ENCODE measurements around the gene RSPH1. TPM values are rescaled to one million over a fixed set of nuclear protein-coding genes. Genes with fewer than 3 reads are reported as not detected.

RSPH1 gene
- total RNA-seq, 1 experiment from 2014 or later: 0.31 TPM

DNA sequence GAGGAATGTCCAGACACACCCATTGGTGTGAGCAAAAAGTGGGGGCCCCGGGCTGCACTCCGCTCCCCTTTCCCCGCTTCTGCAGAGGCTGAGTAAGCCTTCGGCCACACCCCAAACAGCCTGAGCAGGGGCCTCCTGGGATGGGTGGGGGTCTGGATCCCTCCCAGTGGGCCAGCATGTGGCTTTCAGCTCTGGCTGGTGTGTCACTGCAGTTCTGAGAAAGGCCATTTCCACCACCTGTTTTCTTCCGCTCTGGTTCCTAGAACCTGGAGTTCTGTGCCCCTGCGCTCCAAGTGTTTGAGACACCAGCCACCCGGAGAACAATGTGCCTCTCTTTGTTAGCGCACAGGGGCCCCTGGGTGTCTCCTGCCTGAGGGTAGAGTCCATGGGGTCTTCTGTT lies 48.5 kb upstream of the RSPH1 start:
- Mint-ChIP-seq H3K9me3 (no peaks in the 10 kb centered on the region), H3K27ac (peak overlapping the region in 1 of 3 experiments; percentile 18; a peak in 1 of 7 replicates), H3K36me3 (ENCODE audit: insufficient read depth in 1 of 3, low read depth in 3 of 3) (peaks cover 15 to 78% (median 54%) of the 10 kb centered on the region in 3 experiments; a peak in 6 of 7 replicates)

More for the DNA sequence above, 48.5 kb upstream of the RSPH1 start:
- Histone ChIP-seq H3K4me1 (ENCODE audit: insufficient read depth, low read length) (no peaks in the 10 kb centered on the region), H3K27me3 (ENCODE audit: insufficient read depth, low read length) (no peaks in the 10 kb centered on the region), H3K4ac (ENCODE audit: low read depth, low read length) (no peak overlapping the region), H2BK120ac (ENCODE audit: low read depth, low read length, poor library complexity, severe bottlenecking) (no peak overlapping the region), H4K5ac (ENCODE audit: insufficient read length, low read depth, low read length) (no peak overlapping the region), H3K27ac (ENCODE audit: insufficient read length, low read depth, low read length) (no peak overlapping the region), H3K79me1 (ENCODE audit: insufficient read depth, low read depth, low read length, poor library complexity, severe bottlenecking) (no peaks in the 10 kb centered on the region), H3K23ac (ENCODE audit: insufficient read length, low read depth, low read length) (no peak overlapping the region), H3K56ac (ENCODE audit: insufficient read length, low read depth, low read length) (no peak overlapping the region), H2BK20ac (ENCODE audit: low read depth, low read length, poor library complexity, severe bottlenecking) (no peak overlapping the region), H3K79me2 (ENCODE audit: insufficient read depth, low read length) (no peaks in the 10 kb centered on the region), H2BK12ac (ENCODE audit: insufficient read length, low read depth, low read length) (no peak overlapping the region), H2BK5ac (ENCODE audit: insufficient read length, low read length) (no peak overlapping the region), H2BK15ac (ENCODE audit: low read depth, low read length) (no peak overlapping the region), H3K18ac (ENCODE audit: insufficient read length, low read depth, low read length) (no peak overlapping the region), H4K91ac (ENCODE audit: insufficient read length, low read depth, low read length) (no peak overlapping the region), H2AFZ (ENCODE audit: low read length) (no peak overlapping the region), H4K8ac (replicated peaks; ENCODE audit: insufficient read length, low read depth, low read length) (no peak overlapping the region), H3K9ac (ENCODE audit: extremely low read depth, insufficient read length, low read length) (no peak overlapping the region), H3K4me2 (ENCODE audit: insufficient read depth, insufficient read length, low read length) (no peak overlapping the region), H3T11ph (ENCODE audit: low read length) (no peak overlapping the region), H2AK5ac (ENCODE audit: insufficient read length, low read length) (no peak overlapping the region), H3K14ac (ENCODE audit: insufficient read depth, low read length) (no peak overlapping the region), H3K23me2 (ENCODE audit: insufficient read length, low read depth, low read length, poor library complexity, severe bottlenecking) (no peaks in the 10 kb centered on the region), H3K9me3 (ENCODE audit: control insufficient read depth, low read depth, low read length) (no peaks in the 10 kb centered on the region), H4K20me1 (ENCODE audit: control insufficient read depth, insufficient read depth, insufficient read length) (no peaks in the 10 kb centered on the region)
- no peak overlapping the region for H3K4me3 Mint-ChIP-seq
- no peaks in the 10 kb centered on the region for H3K27me3 Mint-ChIP-seq (ENCODE audit: low read depth)
- peaks cover 22 to 23% of the 10 kb centered on the region in 2 experiments for H3K4me1 Mint-ChIP-seq
- TF ChIP-seq, protein P1, sequence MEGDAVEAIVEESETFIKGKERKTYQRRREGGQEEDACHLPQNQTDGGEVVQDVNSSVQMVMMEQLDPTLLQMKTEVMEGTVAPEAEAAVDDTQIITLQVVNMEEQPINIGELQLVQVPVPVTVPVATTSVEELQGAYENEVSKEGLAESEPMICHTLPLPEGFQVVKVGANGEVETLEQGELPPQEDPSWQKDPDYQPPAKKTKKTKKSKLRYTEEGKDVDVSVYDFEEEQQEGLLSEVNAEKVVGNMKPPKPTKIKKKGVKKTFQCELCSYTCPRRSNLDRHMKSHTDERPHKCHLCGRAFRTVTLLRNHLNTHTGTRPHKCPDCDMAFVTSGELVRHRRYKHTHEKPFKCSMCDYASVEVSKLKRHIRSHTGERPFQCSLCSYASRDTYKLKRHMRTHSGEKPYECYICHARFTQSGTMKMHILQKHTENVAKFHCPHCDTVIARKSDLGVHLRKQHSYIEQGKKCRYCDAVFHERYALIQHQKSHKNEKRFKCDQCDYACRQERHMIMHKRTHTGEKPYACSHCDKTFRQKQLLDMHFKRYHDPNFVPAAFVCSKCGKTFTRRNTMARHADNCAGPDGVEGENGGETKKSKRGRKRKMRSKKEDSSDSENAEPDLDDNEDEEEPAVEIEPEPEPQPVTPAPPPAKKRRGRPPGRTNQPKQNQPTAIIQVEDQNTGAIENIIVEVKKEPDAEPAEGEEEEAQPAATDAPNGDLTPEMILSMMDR (conservative IDR thresholded peaks at IDR 0.05): no peak
- DNase-seq: no peak
- WGBS (ENCODE audit: extremely low coverage, insufficient read length, low lambda C conversion rate): no CpG with 5 or more reads among the region's 8 CpGs

Measured in H9 (cell line).